ENCODE measurements around the gene SHB. TPM values are rescaled to one million over a fixed set of nuclear protein-coding genes. Genes with fewer than 3 reads are reported as not detected.

Gene SHB
- total RNA-seq, 2 donors from 2014 or later, result 33.9 to 39.9 TPM

DNA sequence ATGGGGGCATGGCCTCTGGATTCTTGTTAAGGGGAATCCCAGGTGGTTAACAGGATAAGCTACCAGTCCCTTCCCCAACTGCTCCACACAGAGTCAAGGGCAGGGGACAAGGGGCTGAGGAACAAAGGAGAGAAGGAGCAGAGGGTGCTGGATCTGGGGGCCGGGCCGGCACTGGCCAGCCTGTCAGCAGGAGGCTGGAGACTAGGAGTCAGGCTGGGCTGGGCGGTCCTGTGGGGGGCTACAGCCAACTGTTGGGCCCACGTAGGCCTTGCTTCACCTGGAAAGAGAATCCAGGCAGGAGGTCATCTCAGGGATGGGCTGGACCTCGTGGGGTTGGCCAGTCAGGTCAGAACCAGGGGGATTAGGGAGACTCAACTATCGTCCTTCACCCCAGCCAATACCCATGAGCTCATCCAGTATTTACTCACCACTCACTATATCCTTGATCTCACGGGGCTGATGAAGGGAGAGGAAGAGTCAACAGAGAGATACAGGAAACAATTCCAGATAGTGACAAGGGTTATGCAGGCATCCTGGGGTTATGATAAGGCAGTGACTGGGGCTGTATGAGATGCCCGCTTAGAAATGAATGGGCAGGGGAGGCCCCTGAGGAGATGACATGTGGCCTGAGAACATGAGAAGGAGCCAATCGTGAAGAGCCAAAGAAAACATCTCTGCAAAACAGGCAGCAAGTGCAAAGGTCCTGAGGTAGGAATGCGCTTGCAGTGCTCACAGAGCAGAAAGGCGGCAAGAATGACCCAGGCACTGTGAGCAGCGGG lies 117.2 kb downstream of the SHB start:
- DNase-seq (ENCODE audit: low spot score), result no peak
- peaks cover 0 to 55% of the 10 kb centered on the region in 2 donors for H3K4me1 ChIP-seq
- TF ChIP-seq, protein P1, sequence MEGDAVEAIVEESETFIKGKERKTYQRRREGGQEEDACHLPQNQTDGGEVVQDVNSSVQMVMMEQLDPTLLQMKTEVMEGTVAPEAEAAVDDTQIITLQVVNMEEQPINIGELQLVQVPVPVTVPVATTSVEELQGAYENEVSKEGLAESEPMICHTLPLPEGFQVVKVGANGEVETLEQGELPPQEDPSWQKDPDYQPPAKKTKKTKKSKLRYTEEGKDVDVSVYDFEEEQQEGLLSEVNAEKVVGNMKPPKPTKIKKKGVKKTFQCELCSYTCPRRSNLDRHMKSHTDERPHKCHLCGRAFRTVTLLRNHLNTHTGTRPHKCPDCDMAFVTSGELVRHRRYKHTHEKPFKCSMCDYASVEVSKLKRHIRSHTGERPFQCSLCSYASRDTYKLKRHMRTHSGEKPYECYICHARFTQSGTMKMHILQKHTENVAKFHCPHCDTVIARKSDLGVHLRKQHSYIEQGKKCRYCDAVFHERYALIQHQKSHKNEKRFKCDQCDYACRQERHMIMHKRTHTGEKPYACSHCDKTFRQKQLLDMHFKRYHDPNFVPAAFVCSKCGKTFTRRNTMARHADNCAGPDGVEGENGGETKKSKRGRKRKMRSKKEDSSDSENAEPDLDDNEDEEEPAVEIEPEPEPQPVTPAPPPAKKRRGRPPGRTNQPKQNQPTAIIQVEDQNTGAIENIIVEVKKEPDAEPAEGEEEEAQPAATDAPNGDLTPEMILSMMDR (IDR thresholded peaks at IDR 0.05), result no peak
- H3K27me3 ChIP-seq, result no peaks in the 10 kb centered on the region
- H3K9me3 ChIP-seq, result no peaks in the 10 kb centered on the region
- peaks cover 27% of the 10 kb centered on the region for H3K36me3 ChIP-seq
- peak overlapping the region in 1 of 2 donors; percentile 21 for H3K27ac ChIP-seq
- H3K4me3 ChIP-seq, result no peak overlapping the region

DNA sequence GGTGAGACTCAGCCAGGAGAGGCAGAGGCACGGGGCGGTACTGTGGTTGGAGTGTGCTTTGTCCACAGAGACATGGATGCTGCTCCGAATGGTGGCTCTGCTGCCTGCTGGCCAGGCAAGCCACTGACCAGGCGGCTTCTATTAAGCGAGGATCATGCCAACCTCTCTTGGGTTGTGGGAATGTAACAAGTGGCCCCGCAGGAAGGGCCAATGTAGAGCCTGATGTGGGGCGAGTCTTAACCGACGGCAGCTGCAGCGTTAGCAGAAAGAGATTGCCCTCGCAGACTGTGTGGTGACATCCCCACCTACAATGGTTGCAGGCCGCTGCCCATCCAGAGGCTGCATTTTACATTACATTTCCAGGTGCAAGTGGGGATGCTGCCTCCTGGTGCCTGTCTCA lies 118.5 kb downstream of the SHB start:
- Histone ChIP-seq H3K36me3 (peaks cover 32% of the 10 kb centered on the region), H3K27ac (no peak overlapping the region), H3K4me3 (no peak overlapping the region), H3K4me1 (peaks cover 0 to 59% of the 10 kb centered on the region in 2 donors), H3K9me3 (no peaks in the 10 kb centered on the region), H3K27me3 (no peaks in the 10 kb centered on the region)
- DNase-seq (ENCODE audit: low spot score), result no peak
- TF ChIP-seq, protein P1 (IDR thresholded peaks at IDR 0.05), result no peak

DNA sequence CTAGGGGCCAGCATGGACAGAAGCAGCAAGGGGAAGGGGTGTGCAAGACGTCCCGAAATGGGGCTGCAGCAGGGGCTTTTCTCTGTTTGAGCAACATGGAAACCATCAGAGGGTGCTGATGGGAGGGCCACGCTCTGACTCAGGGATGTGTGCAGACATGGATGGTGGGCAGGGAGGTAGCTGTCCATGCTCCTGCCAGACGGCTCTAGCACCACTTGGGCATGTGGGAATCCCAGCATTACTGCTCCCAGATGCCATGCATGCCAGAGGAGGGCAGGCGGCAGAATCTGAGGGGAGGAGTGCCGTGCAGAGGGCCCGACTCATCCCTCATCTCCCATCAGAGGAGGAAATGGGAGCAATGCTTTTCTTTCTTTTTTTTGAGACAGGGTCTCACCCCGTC lies 119.5 kb downstream of the SHB start:
- peaks cover 0 to 65% of the 10 kb centered on the region in 2 donors for H3K4me1 ChIP-seq
- peaks cover 22% of the 10 kb centered on the region for H3K36me3 ChIP-seq
- DNase-seq (ENCODE audit: low spot score), result no peak
- H3K9me3 ChIP-seq, result no peaks in the 10 kb centered on the region
- no peak overlapping the region for H3K27ac ChIP-seq
- no peak overlapping the region for H3K4me3 ChIP-seq
- H3K27me3 ChIP-seq, result no peaks in the 10 kb centered on the region
- TF ChIP-seq, protein P1 (IDR thresholded peaks at IDR 0.05), result no peak

DNA sequence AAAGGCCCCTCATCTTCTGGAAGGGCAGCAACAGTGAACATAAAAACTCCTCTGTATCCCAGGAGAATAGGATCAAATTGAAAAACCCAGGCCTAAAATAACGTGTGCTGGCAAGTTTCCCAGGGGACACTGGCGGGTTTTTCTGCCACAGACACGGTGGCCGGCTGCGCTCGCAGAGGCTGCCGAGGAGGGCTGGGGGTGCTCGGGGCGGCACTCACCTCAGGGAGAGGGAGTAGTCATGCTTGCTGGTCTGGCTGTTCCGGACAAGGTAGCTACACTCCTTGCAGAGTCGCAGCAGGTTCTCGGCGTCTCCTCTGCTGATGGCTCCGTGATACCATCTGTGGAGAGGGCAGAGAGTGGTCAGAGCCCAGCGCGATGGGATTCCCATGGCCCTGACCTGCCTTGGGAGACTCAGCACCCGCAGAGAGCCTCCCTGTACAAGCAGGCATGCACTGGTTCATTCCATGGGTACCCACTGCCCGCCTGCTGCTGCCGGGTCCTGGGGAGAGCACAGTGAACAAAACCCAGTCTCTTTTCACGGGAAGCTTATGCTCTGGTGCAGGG lies 120.5 kb downstream of the SHB start:
- peaks cover 0 to 63% of the 10 kb centered on the region in 2 donors for H3K4me1 ChIP-seq
- H3K36me3 ChIP-seq, result peaks cover 20% of the 10 kb centered on the region
- H3K27ac ChIP-seq, result peak overlapping the region in 1 of 2 donors; percentile 21
- H3K4me3 ChIP-seq, result no peak overlapping the region
- no peaks in the 10 kb centered on the region for H3K9me3 ChIP-seq
- DNase-seq (ENCODE audit: low spot score), result no peak
- TF ChIP-seq, protein P1 (IDR thresholded peaks at IDR 0.05), result no peak
- no peaks in the 10 kb centered on the region for H3K27me3 ChIP-seq

DNA sequence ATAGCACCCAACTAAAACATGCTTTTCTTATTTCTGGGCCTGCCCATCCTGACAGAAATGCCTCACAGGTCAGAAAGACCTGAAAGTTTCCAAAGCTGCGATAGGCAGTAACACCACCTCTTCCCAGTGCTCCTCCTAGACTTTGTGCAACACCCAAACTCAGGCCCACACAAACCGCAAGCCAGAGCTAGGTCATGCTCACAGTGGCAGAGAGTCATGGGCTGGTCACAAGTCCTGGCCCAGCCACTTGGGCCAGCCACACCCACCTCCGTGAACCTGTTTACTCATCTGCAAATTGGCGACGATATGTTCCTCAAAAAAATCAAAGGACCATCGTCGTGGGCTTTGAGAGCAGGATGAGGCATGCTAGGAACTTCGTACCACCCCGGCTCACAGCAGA lies 121.0 kb downstream of the SHB start:
- TF ChIP-seq, protein P1 (IDR thresholded peaks at IDR 0.05), result no peak
- H3K9me3 ChIP-seq, result no peaks in the 10 kb centered on the region
- H3K4me3 ChIP-seq, result no peak overlapping the region
- H3K4me1 ChIP-seq, result peaks cover 0 to 67% of the 10 kb centered on the region in 2 donors
- H3K36me3 ChIP-seq, result peaks cover 20% of the 10 kb centered on the region
- peak overlapping the region in 1 of 2 donors; percentile 21 for H3K27ac ChIP-seq
- DNase-seq (ENCODE audit: low spot score), result no peak
- H3K27me3 ChIP-seq, result no peaks in the 10 kb centered on the region
